GM12892 (cell line): ENCODE measurements around the gene TMEM41B.

ENCODE experiments used
- POLR2A ChIP-seq: IDR thresholded peaks from 2 replicates; pipeline ENCODE4 v1.6.1; 2011; ENCODE audit warnings: low read depth, low read length, control low read depth
- POLR2AphosphoS5 ChIP-seq: IDR thresholded peaks from 2 replicates; pipeline ENCODE4 v1.6.1; 2011; ENCODE audit warnings: low read depth, low read length, control low read depth
- TAF1 ChIP-seq: IDR thresholded peaks from 2 replicates; pipeline ENCODE4 v1.6.1; 2011; ENCODE audit warnings: low read depth, mild to moderate bottlenecking, control low read depth, low read length, borderline replicate concordance

- TF ChIP-seq POLR2AphosphoS5 = no peak
- no peak for TF ChIP-seq POLR2A
- TF ChIP-seq TAF1 = no peak
Measured at GRCh38 chr11:9362393-9362863, 48.0 kb upstream of the TMEM41B start.
